ENCODE data around the gene SNAI3. TPM values are rescaled to one million over a fixed set of nuclear protein-coding genes. Genes with fewer than 3 reads are reported as not detected.

The SNAI3 gene
- total RNA-seq, 1 experiment from 2014 or later = not detected

DNA sequence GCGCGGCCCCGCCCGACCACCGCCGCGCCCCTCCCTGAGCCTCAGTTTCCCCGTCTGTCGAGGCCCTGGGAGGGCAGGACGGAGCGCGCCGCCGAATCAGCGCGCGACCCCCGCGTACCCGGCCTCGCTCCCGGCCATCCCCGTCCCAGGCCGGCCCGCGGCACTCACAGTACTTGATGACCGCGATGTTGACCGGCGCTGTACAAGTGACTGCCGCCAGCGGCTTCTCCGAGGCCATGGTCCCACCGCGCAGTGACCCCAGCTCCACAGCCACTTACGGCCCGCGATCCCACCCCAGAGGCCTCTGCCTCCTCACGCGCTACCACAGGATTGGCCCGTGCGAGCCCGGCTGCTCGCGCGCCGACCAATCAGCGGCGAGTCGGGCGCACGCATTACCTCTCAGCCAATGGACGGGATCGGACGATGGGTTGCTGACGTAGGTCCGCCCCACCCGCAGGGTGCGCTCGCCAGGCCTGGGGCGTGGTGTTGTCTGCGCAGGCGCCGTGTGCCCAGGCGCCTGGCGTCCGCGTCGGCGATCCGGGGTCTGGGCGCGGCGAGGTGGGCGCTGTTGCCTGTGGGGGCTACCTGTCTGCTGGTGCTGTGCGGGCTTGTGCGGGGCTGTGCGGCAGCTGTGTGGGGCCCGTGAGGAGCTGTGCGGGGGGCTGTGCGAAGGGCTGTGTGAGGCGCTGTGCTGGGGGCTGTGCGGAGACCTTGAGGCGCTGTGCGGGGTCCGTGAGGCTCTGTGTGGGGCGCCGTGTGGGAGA is 23.3 kb downstream of the SNAI3 start, which contains the start of gene MVD:
Gene MVD (minus strand): TSS at position 249 of the 764 bp plus-strand sequence. CDS start 11 bp downstream, at position 238.
- DNase-seq (ENCODE audit: low read depth, low spot score) (peak; percentile 61), ATAC-seq (peak; percentile 99)
- intact Hi-C loops (cut with micrococcal nuclease; ENCODE audit: unreplicated experiment) = no loop called here
- ChIA-PET POLR2A (no interaction called here), CTCF (no interaction called here)
- Histone ChIP-seq H3K4me1 (ENCODE audit: control insufficient read depth, insufficient read depth, low read length) (peaks cover 5% of the 10 kb centered on the region; the same call in 1 of the 2 replicates), H3K4me3 (ENCODE audit: low read depth in 2 of 2, low read length in 2 of 2) (peak within 1 kb of the TSS; percentile 71 to 85), H3K27ac (ENCODE audit: low read length) (peak within 1 kb of the TSS; percentile 77), H3K36me3 (ENCODE audit: control insufficient read depth, insufficient read depth, low read length) (no peaks in the 10 kb centered on the region; the same call in 1 of the 2 replicates), H3K9me3 (ENCODE audit: control insufficient read depth, insufficient read depth, low read depth, low read length) (no peaks in the 10 kb centered on the region), H3K27me3 (ENCODE audit: control insufficient read depth, insufficient read depth, low read length) (no peaks in the 10 kb centered on the region)
- in situ Hi-C loops (cut with HindIII; ENCODE audit: low pct_unique_long_range_greater_than_20kb, low sequenced_read_pairs) = no loop called here
- BruUV-seq (replicated peaks) = no TSS peak
- TF ChIP-seq TCF7L2 (IDR thresholded peaks at IDR 0.05; ENCODE audit: low read depth, low read length) (no peak), SIN3A (IDR thresholded peaks at IDR 0.05; ENCODE audit: borderline replicate concordance, insufficient read depth, low read depth, low read length) (peak; percentile 25; the same call in 1 of the 2 replicates), POLR2AphosphoS5 (IDR thresholded peaks at IDR 0.05; ENCODE audit: low read depth, low read length) (peak; percentile 79)

DNA sequence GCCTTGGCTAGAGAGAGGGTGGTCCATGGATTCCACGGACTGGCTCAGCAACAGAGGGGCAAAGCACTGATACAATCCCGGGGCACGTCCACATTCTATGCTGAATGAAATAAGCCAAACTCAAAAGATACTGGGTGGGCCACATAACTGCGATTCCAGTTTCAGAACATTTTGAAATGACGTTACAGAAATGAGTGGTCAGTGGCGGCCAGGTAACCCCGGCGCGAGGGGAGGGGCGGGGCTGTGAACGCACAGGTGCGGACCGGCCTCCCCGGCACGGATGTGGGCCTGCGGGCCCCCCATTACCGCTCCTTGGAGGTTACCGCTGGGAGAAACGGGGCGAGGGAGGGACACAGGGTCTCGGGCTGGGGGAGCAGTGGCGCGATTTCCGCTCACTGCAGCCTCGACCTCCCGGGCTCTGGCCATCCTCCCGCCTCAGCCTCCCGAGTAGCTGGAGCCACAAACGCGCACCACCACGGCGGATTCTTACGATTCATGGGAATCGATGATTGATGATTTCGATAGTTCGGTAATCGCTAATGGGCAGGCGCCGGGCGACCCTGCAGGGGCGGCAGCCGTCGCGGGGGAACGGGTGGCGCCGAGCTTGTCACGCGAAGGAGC is 24.0 kb downstream of the SNAI3 start:
- DNase-seq (ENCODE audit: low read depth, low spot score) = no peak
- Histone ChIP-seq H3K27ac (ENCODE audit: low read length) (peak overlapping the region; percentile 69), H3K9me3 (ENCODE audit: control insufficient read depth, insufficient read depth, low read depth, low read length) (no peaks in the 10 kb centered on the region), H3K4me1 (ENCODE audit: control insufficient read depth, insufficient read depth, low read length) (peaks cover 5% of the 10 kb centered on the region; the same call in 1 of the 2 replicates), H3K27me3 (ENCODE audit: control insufficient read depth, insufficient read depth, low read length) (no peaks in the 10 kb centered on the region), H3K36me3 (ENCODE audit: control insufficient read depth, insufficient read depth, low read length) (no peaks in the 10 kb centered on the region; the same call in 1 of the 2 replicates), H3K4me3 (ENCODE audit: low read depth in 2 of 2, low read length in 2 of 2) (peak overlapping the region; percentile 71 to 85)
- TSS peak; percentile 78 for BruUV-seq (replicated peaks)
- no peak for ATAC-seq
- ChIA-PET CTCF (no interaction called here), POLR2A (no interaction called here)
- in situ Hi-C loops (cut with HindIII; ENCODE audit: low pct_unique_long_range_greater_than_20kb, low sequenced_read_pairs) = no loop called here
- intact Hi-C loops (cut with micrococcal nuclease; ENCODE audit: unreplicated experiment) = no loop called here
- no peak for TF ChIP-seq TCF7L2 (IDR thresholded peaks at IDR 0.05; ENCODE audit: low read depth, low read length)
- TF ChIP-seq, protein P1, sequence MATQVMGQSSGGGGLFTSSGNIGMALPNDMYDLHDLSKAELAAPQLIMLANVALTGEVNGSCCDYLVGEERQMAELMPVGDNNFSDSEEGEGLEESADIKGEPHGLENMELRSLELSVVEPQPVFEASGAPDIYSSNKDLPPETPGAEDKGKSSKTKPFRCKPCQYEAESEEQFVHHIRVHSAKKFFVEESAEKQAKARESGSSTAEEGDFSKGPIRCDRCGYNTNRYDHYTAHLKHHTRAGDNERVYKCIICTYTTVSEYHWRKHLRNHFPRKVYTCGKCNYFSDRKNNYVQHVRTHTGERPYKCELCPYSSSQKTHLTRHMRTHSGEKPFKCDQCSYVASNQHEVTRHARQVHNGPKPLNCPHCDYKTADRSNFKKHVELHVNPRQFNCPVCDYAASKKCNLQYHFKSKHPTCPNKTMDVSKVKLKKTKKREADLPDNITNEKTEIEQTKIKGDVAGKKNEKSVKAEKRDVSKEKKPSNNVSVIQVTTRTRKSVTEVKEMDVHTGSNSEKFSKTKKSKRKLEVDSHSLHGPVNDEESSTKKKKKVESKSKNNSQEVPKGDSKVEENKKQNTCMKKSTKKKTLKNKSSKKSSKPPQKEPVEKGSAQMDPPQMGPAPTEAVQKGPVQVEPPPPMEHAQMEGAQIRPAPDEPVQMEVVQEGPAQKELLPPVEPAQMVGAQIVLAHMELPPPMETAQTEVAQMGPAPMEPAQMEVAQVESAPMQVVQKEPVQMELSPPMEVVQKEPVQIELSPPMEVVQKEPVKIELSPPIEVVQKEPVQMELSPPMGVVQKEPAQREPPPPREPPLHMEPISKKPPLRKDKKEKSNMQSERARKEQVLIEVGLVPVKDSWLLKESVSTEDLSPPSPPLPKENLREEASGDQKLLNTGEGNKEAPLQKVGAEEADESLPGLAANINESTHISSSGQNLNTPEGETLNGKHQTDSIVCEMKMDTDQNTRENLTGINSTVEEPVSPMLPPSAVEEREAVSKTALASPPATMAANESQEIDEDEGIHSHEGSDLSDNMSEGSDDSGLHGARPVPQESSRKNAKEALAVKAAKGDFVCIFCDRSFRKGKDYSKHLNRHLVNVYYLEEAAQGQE (IDR thresholded peaks at IDR 0.05; ENCODE audit: insufficient read depth in 1 of 2, low read depth in 2 of 2, low read length in 1 of 2) = no peak
- TF ChIP-seq POLR2AphosphoS5 (IDR thresholded peaks at IDR 0.05; ENCODE audit: low read depth, low read length) = no peak
- TF ChIP-seq SIN3A (IDR thresholded peaks at IDR 0.05; ENCODE audit: borderline replicate concordance, insufficient read depth, low read depth, low read length) = no peak
- TF ChIP-seq, protein P2, sequence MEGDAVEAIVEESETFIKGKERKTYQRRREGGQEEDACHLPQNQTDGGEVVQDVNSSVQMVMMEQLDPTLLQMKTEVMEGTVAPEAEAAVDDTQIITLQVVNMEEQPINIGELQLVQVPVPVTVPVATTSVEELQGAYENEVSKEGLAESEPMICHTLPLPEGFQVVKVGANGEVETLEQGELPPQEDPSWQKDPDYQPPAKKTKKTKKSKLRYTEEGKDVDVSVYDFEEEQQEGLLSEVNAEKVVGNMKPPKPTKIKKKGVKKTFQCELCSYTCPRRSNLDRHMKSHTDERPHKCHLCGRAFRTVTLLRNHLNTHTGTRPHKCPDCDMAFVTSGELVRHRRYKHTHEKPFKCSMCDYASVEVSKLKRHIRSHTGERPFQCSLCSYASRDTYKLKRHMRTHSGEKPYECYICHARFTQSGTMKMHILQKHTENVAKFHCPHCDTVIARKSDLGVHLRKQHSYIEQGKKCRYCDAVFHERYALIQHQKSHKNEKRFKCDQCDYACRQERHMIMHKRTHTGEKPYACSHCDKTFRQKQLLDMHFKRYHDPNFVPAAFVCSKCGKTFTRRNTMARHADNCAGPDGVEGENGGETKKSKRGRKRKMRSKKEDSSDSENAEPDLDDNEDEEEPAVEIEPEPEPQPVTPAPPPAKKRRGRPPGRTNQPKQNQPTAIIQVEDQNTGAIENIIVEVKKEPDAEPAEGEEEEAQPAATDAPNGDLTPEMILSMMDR (IDR thresholded peaks at IDR 0.05) = no peak
